K562 (cell line): ENCODE data around the gene KRT80. TPM values are rescaled to one million over a fixed set of nuclear protein-coding genes. Genes with fewer than 3 reads are reported as not detected.

Experiments used
- ATAC-seq: fragments of 200-7000 bp; cut with Tn5 transposase; 3 replicates; pipeline ENCODE4 v1.9.1; 2020; ENCODE audit warnings: moderate library complexity
- BruUV-seq: library from RNA; stranded (reverse); fragments of 400-500 nt; replicated peaks from 2 replicates; lab custom pipeline; 2021; lab: Mats Ljungman, UMichigan
- CTCF ChIA-PET: fragments of 300-600 bp; formaldehyde crosslinking; extraction: SDS; loops from one replicate; lab custom pipeline; 2021; ENCODE audit warnings: low intra/inter-chr PET ratio; lab: Yijun Ruan, JAX
- POLR2A ChIA-PET: fragments of 300-600, 350-650 bp; sonication (Branson Sonifier 250); formaldehyde crosslinking; extraction: SDS; loops from one replicate; lab custom pipeline; 2021; ENCODE audit warnings: antibody characterized with exemption, inconsistent platforms; lab: Yijun Ruan, JAX
- DNase-seq, 4 experiments: peaks; one replicate each; pipeline versions ENCODE4 v3.0.0 to v3.0.0-alpha.2; 2011 to 2018; ENCODE audit warnings: low spot score in 3 of 4, mixed read lengths in 3 of 4; ENCODE audit errors: extremely low read depth in 1 of 4
- FAIRE-seq: peaks from 2 replicates; lab custom pipeline; 2011; peaks lifted over from hg19 to GRCh38; lab: Jason Lieb, UNC
- H2AFZ ChIP-seq: 2 replicates; pipeline ENCODE4 v1.6.0; 2011; ENCODE audit warnings: low read depth, low read length, control low read depth, inconsistent platforms
- H3K27ac ChIP-seq: fragments of 200-600 bp; 3 replicates; pipeline ENCODE4 v1.8.0; 2011; ENCODE audit warnings: low read depth, mild to moderate bottlenecking, control low read depth, inconsistent platforms, low read length, moderate library complexity, mixed read lengths; ENCODE audit errors: extremely low read depth
- H3K27me3 ChIP-seq, 2 experiments: fragments of 300-600 bp in 1 of 2; 2 replicates in 1 of 2; 3 replicates in 1 of 2; pipeline versions ENCODE4 v1.6.0 to v1.8.0; 2011; ENCODE audit warnings: inconsistent platforms in 2 of 2, low read length in 2 of 2, mild to moderate bottlenecking in 1 of 2, mixed read lengths in 1 of 2, moderate library complexity in 1 of 2; ENCODE audit not compliant: control insufficient read depth in 2 of 2, insufficient read depth in 2 of 2
- H3K36me3 ChIP-seq: fragments of 300-600 bp; 3 replicates; pipeline ENCODE4 v1.8.0; 2011; ENCODE audit warnings: mild to moderate bottlenecking, low read length, inconsistent platforms; ENCODE audit not compliant: control insufficient read depth, insufficient read depth
- H3K4me1 ChIP-seq, 2 experiments: fragments of 200-600 bp in 1 of 2; replicated peaks in 1 of 2; 2 replicates in 1 of 2; 3 replicates in 1 of 2; pipeline versions ENCODE4 v1.5.1 to v1.8.0; 2011; ENCODE audit warnings: inconsistent platforms in 2 of 2, low read length in 2 of 2, mild to moderate bottlenecking in 1 of 2, mixed read lengths in 1 of 2, moderate library complexity in 1 of 2; ENCODE audit not compliant: control insufficient read depth in 2 of 2, insufficient read depth in 2 of 2
- H3K4me2 ChIP-seq: 2 replicates; pipeline ENCODE4 v1.6.1; 2011; ENCODE audit warnings: low read length, control low read depth, inconsistent platforms, mixed read lengths; ENCODE audit not compliant: insufficient read depth
- H3K4me3 ChIP-seq: fragments of 200-600 bp; sonication (generic), shearing (Covaris generic); 2 replicates; pipeline ENCODE4 v1.5.1; 2016; ENCODE audit warnings: control low read depth, inconsistent platforms
- H3K79me2 ChIP-seq: fragments of 200-600 bp; 3 replicates; pipeline ENCODE4 v1.8.0; 2011; ENCODE audit warnings: low read length, inconsistent platforms; ENCODE audit not compliant: control insufficient read depth, insufficient read depth
- H3K9ac ChIP-seq, 2 experiments: 2 replicates each; pipeline versions ENCODE4 v1.6.0 to v1.6.1; 2011; ENCODE audit warnings: low read depth in 2 of 2, low read length in 2 of 2, control low read depth in 1 of 2, inconsistent platforms in 1 of 2, mild to moderate bottlenecking in 1 of 2, mixed read lengths in 1 of 2; ENCODE audit not compliant: insufficient read depth in 1 of 2
- H3K9me1 ChIP-seq: one replicate; pipeline ENCODE4 v1.6.0; 2011; ENCODE audit warnings: inconsistent platforms, mild to moderate bottlenecking, low read length, moderate library complexity; ENCODE audit not compliant: control insufficient read depth, insufficient read depth
- H3K9me3 ChIP-seq: replicated peaks from 2 replicates; pipeline ENCODE4 v1.5.1; 2011; ENCODE audit warnings: low read depth, low read length, inconsistent platforms; ENCODE audit not compliant: control insufficient read depth, insufficient read depth
- H4K20me1 ChIP-seq: replicated peaks from 2 replicates; pipeline ENCODE4 v1.6.1; 2011; ENCODE audit warnings: low read length, inconsistent platforms, mixed read lengths; ENCODE audit not compliant: control insufficient read depth, insufficient read depth
- CXXC5 ChIP-seq: fragments of 250-450 bp; sonication (Bioruptor Pico); IDR thresholded peaks from 2 replicates; pipeline ENCODE4 v1.8.0; 2022; ENCODE audit warnings: inconsistent platforms, mild to moderate bottlenecking, moderate library complexity
- ERF ChIP-seq: fragments of 450-650 bp; formaldehyde crosslinking; IDR thresholded peaks from 2 replicates; pipeline ENCODE4 v1.4.0; 2020; ENCODE audit warnings: mild to moderate bottlenecking, mixed read lengths
- GABPA ChIP-seq: fragments of 200-800 bp; sonication (Bioruptor generic); conservative IDR thresholded peaks from 2 replicates; pipeline ENCODE4 v1.6.1; 2016; ENCODE audit warnings: low read depth, missing genetic modification characterization, missing compliant biosample characterization
- JUN ChIP-seq, 2 experiments: sonication (generic) in 1 of 2; formaldehyde crosslinking in 1 of 2; IDR thresholded peaks; 2 replicates each; pipeline versions ENCODE4 v1.6.1 to v1.8.0; 2012 to 2022; ENCODE audit warnings: borderline replicate concordance in 2 of 2, mild to moderate bottlenecking in 2 of 2, improper control_type of control experiment in 1 of 2, low read depth in 1 of 2, low read length in 1 of 2, missing genetic modification reagents in 1 of 2
- KAT2B ChIP-seq: IDR thresholded peaks from one replicate; pipeline ENCODE4 v1.6.1; 2012; ENCODE audit warnings: low read depth, mild to moderate bottlenecking, control low read depth, inconsistent platforms, low read length, moderate library complexity
- SRF ChIP-seq, 2 experiments: fragments of 250-450, 450-650 bp in 1 of 2; sonication (Bioruptor Pico) in 1 of 2; sonication (generic) in 1 of 2; formaldehyde crosslinking; IDR thresholded peaks; 2 replicates each; pipeline versions ENCODE4 v1.5.0 to v1.5.1; 2020 to 2022; ENCODE audit warnings: mild to moderate bottlenecking in 1 of 2, missing genetic modification reagents in 1 of 2
- ZBTB17 ChIP-seq: fragments of 450-650 bp; formaldehyde crosslinking; IDR thresholded peaks from 2 replicates; pipeline ENCODE4 v1.4.0; 2020; ENCODE audit warnings: mild to moderate bottlenecking
- ZNF655 ChIP-seq: fragments of 250-450 bp; sonication (Bioruptor Pico); IDR thresholded peaks from 2 replicates; pipeline ENCODE4 v1.5.0; 2021
- WGBS: fragments of 100-300 bp; shearing (Covaris generic); methylation state at CpG from one replicate; pipeline ENCODE4 v1.1.6; 2016; ENCODE audit warnings: low coverage, mixed read lengths; ENCODE audit not compliant: insufficient coverage; ENCODE audit errors: missing lambda C conversion rate; 5-methylcytosine and 5-hydroxymethylcytosine counted together
- in situ Hi-C: fragments of 300-500 bp; cut with MboI; formaldehyde crosslinking; loops from 4 replicates; pipeline ENCODE4 v1.15.0; 2018; ENCODE audit warnings: inconsistent platforms, mixed read lengths
- intact Hi-C: fragments of 100-400 bp; cut with micrococcal nuclease; formaldehyde crosslinking; loops from 2 replicates; pipeline ENCODE4 v1.14.2; 2022
- polyA plus RNA-seq, 8 experiments: library from polyadenylated mRNA; depleted of rRNA in 4 of 8; stranded (reverse) in 5 of 8; unstranded in 3 of 8; fragments of >200 nt; fragmentation: Nextera tagmentation in 2 of 8; fragmentation: Illumina TruSeq in 1 of 8; extraction: Ambion mirVana in 2 of 8; extraction: Trizol in 1 of 8; gene quantifications; 2 replicates each; pipeline versions ENCODE4 v1.2.1 to v1.2.3, GENCODE V29; 2011 to 2014; ENCODE audit warnings: inconsistent platforms in 1 of 8, missing spikeins in 1 of 8
- total RNA-seq, 7 experiments: library from RNA; depleted of rRNA in 6 of 7; stranded (reverse); fragments of >200 nt in 6 of 7; fragmentation: Illumina TruSeq in 2 of 7; extraction: Trizol in 2 of 7; gene quantifications; 2 replicates each; pipeline versions ENCODE4 v1.2.1 to v1.2.3, GENCODE V29; 2011 to 2021; ENCODE audit warnings: low replicate concordance in 1 of 7

The KRT80 gene
- total and polyA plus RNA-seq, 9 of the 15 experiments (the other 6 are each of a cell fraction or from before 2014, with no cell fraction given), result not detected

- no peak for TF ChIP-seq CXXC5 (CRISPR knock-in tag)
- no peak for TF ChIP-seq JUN (IDR thresholded peaks at IDR 0.05; ENCODE audit: borderline replicate concordance, low read depth, low read length)
- no peak for TF ChIP-seq JUN (CRISPR knock-in tag; IDR thresholded peaks at IDR 0.05; ENCODE audit: borderline replicate concordance)
- TF ChIP-seq SRF (CRISPR knock-in tag; IDR thresholded peaks at IDR 0.05), result no peak
- TF ChIP-seq ZNF655 (CRISPR knock-in tag), result no peak
- TF ChIP-seq ZBTB17 (CRISPR knock-in tag), result no peak
Measured at GRCh38 chr12:52190860-52191729, 719 bp downstream of the KRT80 start (continued).

GRCh38 chr12:52189376-52190174, 2.2 kb downstream of the KRT80 start:
- Histone ChIP-seq H3K4me1 (peaks cover 0 to 4% of the 10 kb centered on the region in 2 experiments; a peak in 2 of 5 replicates), H3K9ac (no peak overlapping the region), H3K9me1 (no peaks in the 10 kb centered on the region), H2AFZ (no peak overlapping the region), H3K27me3 (peaks cover 0 to 23% of the 10 kb centered on the region in 2 experiments; a peak in 2 of 5 replicates), H3K36me3 (no peaks in the 10 kb centered on the region), H3K79me2 (no peaks in the 10 kb centered on the region), H3K4me3 (no peak overlapping the region), H4K20me1 (0 out of 2 replicates have a peak, but pooled peaks cover 6% of the 10 kb centered on the region), H3K27ac (no peak overlapping the region), H3K9me3 (no peaks in the 10 kb centered on the region), H3K4me2 (no peak overlapping the region)
- no TSS peak for BruUV-seq
- in situ Hi-C loops, result no loop called here
- ATAC-seq, result no peak
- DNase-seq, result no peak
- TF ChIP-seq KAT2B (no peak), GABPA (tag) (0 out of 2 replicates have a peak, but pooled peaks have one; percentile 13), ERF (CRISPR knock-in tag) (no peak)
- ChIA-PET CTCF (no interaction called here), POLR2A (interaction anchor here (1.3 kb wide), 1 partner anchor 11 kb away, joined by 3 read pairs; no protein-coding TSS in a partner anchor)
- intact Hi-C loops, result no loop called here
- FAIRE-seq, result no peak
- WGBS, result 4% methylated on average over 3 of the region's 3 CpGs
